ENCODE measurements around the gene H2BK1.
A peak's percentile ranks its signal among the peaks of the same experiment; 100 is the strongest.

H2BK1 gene

DNA sequence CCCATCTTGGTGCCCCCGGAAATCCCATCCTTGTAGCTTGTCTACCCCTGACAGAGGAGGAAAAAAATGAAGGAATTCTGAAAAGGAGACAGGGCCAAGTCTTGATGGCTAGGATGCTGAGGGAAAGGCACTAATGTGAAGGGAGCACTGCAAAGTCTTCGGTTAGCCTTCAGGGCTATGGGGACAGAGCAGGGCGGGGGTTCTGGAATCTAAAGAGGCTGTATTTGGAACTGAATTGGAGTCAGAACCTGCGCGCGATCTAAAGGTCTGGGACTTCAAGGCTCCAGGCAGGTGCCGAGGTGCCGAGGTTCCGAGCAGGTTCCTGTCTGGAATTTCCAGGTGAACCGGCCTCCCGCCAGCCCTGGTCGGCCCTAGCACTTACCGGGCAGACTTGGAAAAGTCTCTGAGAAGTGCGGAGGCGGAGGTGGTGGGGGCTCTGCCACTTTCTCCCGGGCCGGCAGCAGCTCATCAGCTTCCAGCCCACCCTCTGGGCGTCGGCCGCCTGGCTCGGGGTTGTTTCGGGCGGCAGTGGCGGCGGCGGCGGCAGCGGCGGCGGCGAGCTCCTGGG lies 43.6 kb downstream of the H2BK1 start:
- Histone ChIP-seq H3K27ac (ENCODE audit: low read length) (no peak overlapping the region), H3K9me3 (ENCODE audit: control insufficient read depth in 2 of 2, low read length in 2 of 2) (no peaks in the 10 kb centered on the region), H3K9ac (ENCODE audit: low read length in 2 of 2) (no peak overlapping the region), H3K4me3 (ENCODE audit: low read length in 2 of 2) (peak overlapping the region; percentile 31 to 64), H3K27me3 (ENCODE audit: control insufficient read depth in 1 of 2, insufficient read depth in 2 of 2, low read length in 2 of 2) (peaks cover 40 to 55% of the 10 kb centered on the region in 2 donors), H3K4me1 (ENCODE audit: control insufficient read depth, insufficient read depth, low read length) (peaks cover 16% of the 10 kb centered on the region), H3K36me3 (ENCODE audit: control insufficient read depth in 2 of 2, insufficient read depth in 2 of 2, low read length in 2 of 2) (no peaks in the 10 kb centered on the region)

DNA sequence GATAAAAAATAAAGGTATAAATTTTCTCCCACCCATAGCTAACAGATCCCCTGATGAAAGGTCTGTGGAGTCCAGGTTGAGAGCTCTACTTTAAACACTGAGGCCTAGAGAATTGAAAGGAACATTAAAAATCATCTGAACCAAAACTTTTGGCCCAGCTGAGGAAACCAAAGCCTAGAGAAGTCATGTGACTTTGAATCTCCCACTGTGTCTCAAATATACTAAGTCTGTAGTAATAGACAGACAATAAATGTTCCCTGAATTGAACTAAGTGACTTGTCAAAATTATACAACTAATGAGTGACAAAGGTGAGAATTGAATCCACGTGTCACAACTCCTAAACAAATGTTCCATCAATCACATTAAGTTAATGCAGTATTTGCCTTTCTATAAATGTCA lies 48.5 kb downstream of the H2BK1 start:
- H3K4me3 ChIP-seq (ENCODE audit: low read length in 2 of 2) = no peak overlapping the region
- peaks cover 4% of the 10 kb centered on the region for H3K4me1 ChIP-seq (ENCODE audit: control insufficient read depth, insufficient read depth, low read length)
- no peaks in the 10 kb centered on the region for H3K36me3 ChIP-seq (ENCODE audit: control insufficient read depth in 2 of 2, insufficient read depth in 2 of 2, low read length in 2 of 2)
- H3K9me3 ChIP-seq (ENCODE audit: control insufficient read depth in 2 of 2, low read length in 2 of 2) = no peaks in the 10 kb centered on the region
- no peak overlapping the region for H3K27ac ChIP-seq (ENCODE audit: low read length)
- peaks cover 30 to 41% of the 10 kb centered on the region in 2 donors for H3K27me3 ChIP-seq (ENCODE audit: control insufficient read depth in 1 of 2, insufficient read depth in 2 of 2, low read length in 2 of 2)
- no peak overlapping the region for H3K9ac ChIP-seq (ENCODE audit: low read length in 2 of 2)

All from stomach smooth muscle (tissue), 2 donors.